Measurements from ENCODE around the gene SULT6B1.
"Not testable (repeated sequence)": the region's sequence is repeated elsewhere in the genome, so short reads cannot be mapped to it uniquely, and the experiment has no call there.

The SULT6B1 gene

GRCh38 chr2:37188570-37188969 lies at the start of gene SULT6B1:
SULT6B1 (minus strand) TSS chr2:37188670; CDS start chr2:37188640, 30 bp downstream.
- no peak for DNase-seq (ENCODE audit: low read depth)

- no peak for DNase-seq (ENCODE audit: low read depth)
These were observed 43.9 kb upstream of the SULT6B1 start for GRCh38 chr2:37232131-37232933.

- peak; percentile 59 for DNase-seq (ENCODE audit: low read depth)
These were observed 43.0 kb upstream of the SULT6B1 start, which contains the start of the genes CEBPZ and NDUFAF7 for GRCh38 chr2:37231241-37232130. CEBPZ (minus strand) TSS chr2:37231596; CDS start chr2:37231567, 29 bp downstream. NDUFAF7 (plus strand) TSS chr2:37231658; CDS start chr2:37231706, 48 bp downstream.

GRCh38 chr2:37230581-37230980 lies 42.1 kb upstream of the SULT6B1 start:
- DNase-seq (ENCODE audit: low read depth) = no peak

- DNase-seq (ENCODE audit: low read depth) = no peak
These were observed 40.3 kb upstream of the SULT6B1 start for GRCh38 chr2:37228788-37229187.

GRCh38 chr2:37226863-37227262 lies 38.4 kb upstream of the SULT6B1 start:
- no peak for DNase-seq (ENCODE audit: low read depth)

GRCh38 chr2:37225129-37225528 lies 36.7 kb upstream of the SULT6B1 start:
- not testable (repeated sequence) for DNase-seq (ENCODE audit: low read depth)

GRCh38 chr2:37224063-37224462 lies 35.6 kb upstream of the SULT6B1 start:
- no peak for DNase-seq (ENCODE audit: low read depth)

GRCh38 chr2:37223131-37223530 lies 34.7 kb upstream of the SULT6B1 start:
- DNase-seq (ENCODE audit: low read depth) = no peak

- DNase-seq (ENCODE audit: low read depth) = no peak
These were observed 30.6 kb upstream of the SULT6B1 start for GRCh38 chr2:37219046-37219445.

GRCh38 chr2:37215250-37215649 lies 26.8 kb upstream of the SULT6B1 start:
- DNase-seq (ENCODE audit: low read depth) = no peak

- DNase-seq (ENCODE audit: low read depth) = no peak
These were observed 23.5 kb upstream of the SULT6B1 start for GRCh38 chr2:37211939-37212338.

GRCh38 chr2:37211212-37211611 lies 22.7 kb upstream of the SULT6B1 start:
- DNase-seq (ENCODE audit: low read depth) = no peak

- not testable (repeated sequence) for DNase-seq (ENCODE audit: low read depth)
These were observed 18.3 kb upstream of the SULT6B1 start for GRCh38 chr2:37206760-37207159.

- DNase-seq (ENCODE audit: low read depth) = no peak
These were observed 17.3 kb upstream of the SULT6B1 start for GRCh38 chr2:37205689-37206341.

GRCh38 chr2:37205071-37205661 lies 16.7 kb upstream of the SULT6B1 start:
- not testable (repeated sequence) for DNase-seq (ENCODE audit: low read depth)

- no peak for DNase-seq (ENCODE audit: low read depth)
These were observed 15.2 kb upstream of the SULT6B1 start for GRCh38 chr2:37203708-37204107.

GRCh38 chr2:37201766-37202165 lies 13.3 kb upstream of the SULT6B1 start:
- DNase-seq (ENCODE audit: low read depth) = no peak

- no peak for DNase-seq (ENCODE audit: low read depth)
These were observed 12.7 kb upstream of the SULT6B1 start for GRCh38 chr2:37201208-37201607.

- no peak for DNase-seq (ENCODE audit: low read depth)
These were observed 10.2 kb upstream of the SULT6B1 start for GRCh38 chr2:37198681-37199065.

GRCh38 chr2:37196320-37197195 lies 8.1 kb upstream of the SULT6B1 start, which contains the start of gene CEBPZOS:
CEBPZOS (plus strand) TSS chr2:37196496; CDS start chr2:37199705, 3,209 bp downstream.
- peak; percentile 80 for DNase-seq (ENCODE audit: low read depth)

Data from CMK (cell line).